Stimulated activated CD4-positive, alpha-beta T cell treated with anti-CD3 and anti-CD28 coated beads, Interleukin-15, amount 100 ng/mL, for 1 hour (primary cell): Measurements from ENCODE around the gene ASCC3.

ENCODE experiments used
- DNase-seq, 2 donors: peaks; one replicate each; pipeline ENCODE4 v3.0.0-alpha.2; 2020; ENCODE audit warnings: low read depth in 1 of 2, low spot score in 1 of 2

ASCC3 gene

DNA sequence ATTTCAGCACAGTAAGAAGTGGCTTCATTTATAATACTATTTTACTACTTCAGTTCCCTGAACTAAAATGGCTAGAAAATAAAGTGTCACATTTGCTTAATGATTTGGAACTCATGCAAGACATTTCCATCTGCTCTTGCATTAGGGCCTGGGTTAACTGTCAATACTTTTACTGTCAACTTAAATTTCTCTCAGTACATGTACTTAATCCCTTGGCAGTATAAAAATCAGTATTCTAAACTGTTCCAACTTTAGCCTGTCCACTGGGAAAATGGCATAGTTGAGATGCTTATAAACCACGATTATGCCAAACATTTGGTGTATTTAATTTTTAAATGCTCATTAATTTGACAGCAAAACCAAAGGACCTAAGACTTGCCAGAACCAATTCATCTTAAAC is 154.5 kb downstream of the ASCC3 start:
- no peak for DNase-seq

DNA sequence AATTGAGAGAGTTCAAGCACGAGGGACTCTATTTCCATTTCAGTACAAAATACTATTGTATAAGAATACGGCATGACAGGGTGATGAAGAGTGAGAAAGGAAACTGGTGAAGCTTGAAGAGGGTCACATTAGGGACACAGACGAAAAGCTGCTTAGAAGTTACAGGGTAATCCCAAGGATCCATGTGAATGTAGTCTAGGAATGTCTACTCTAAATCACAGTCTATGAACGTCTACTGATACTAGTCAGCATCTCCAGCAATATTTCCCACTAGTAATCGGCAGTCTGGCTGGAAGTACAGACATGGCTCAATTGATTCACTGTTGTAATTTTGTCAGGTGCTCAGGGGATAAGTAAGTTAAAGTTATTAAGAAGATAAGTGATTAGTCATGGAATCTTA is 156.4 kb downstream of the ASCC3 start:
- DNase-seq, result no peak

GRCh38 chr6:100724222-100724621 is 156.9 kb downstream of the ASCC3 start:
- DNase-seq, result no peak

- no peak for DNase-seq
Measured at GRCh38 chr6:100721256-100721655, 159.9 kb downstream of the ASCC3 start.

DNA sequence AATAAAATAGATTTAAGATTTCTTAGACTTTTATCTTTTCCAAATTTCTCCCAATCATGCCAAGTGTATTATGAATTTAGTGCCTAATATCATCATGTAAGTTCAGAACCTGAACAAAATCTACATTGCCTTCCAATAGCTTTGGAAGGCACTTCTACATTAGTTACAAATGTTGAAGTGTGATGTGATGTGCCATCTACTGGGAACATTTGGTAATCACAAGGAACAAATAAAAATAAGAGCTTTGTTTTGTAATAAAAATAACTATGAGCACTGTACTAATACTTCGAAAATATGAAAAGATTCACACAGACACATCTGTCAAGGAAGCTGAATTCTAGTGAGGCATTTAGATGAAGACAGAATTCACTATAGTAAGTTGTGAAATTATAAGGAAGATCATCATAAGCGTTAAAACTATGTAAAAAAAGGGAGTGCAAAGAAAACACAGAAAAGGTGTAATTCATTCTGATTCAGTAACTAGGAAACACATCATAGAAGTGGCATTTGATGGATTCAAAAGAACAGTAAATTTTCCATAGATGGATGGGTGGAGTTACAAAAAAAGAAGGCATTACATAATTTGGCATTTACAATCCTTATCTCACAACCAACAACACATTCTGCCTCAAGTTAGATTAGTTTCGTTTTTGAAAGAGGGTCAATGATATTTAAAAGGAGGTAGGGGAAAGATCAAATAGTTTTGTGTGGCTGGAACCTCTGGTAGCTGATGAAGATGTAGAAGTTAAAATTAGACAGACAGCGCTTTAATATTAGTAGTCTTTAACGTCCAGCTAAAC is 161.0 kb downstream of the ASCC3 start:
- DNase-seq, result no peak

DNA sequence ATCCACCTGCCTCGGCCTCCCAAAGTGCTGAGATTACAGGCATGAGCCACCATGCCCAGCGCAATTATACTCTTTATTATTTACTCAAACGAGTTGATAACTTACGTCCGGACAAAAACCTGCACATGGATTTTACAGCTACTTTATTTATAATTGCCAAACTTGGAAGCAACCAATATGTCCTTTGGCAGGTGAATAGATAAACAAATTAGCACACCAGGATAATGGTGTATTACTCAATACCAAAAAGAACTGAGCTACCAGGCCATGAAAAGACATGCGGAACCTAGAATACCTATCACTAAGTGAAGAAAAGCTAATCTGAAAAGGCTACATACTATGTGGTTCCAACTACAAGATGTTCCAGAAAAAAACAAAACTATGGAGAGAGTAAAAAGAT is 168.1 kb downstream of the ASCC3 start:
- no peak for DNase-seq

- no peak for DNase-seq
Measured at GRCh38 chr6:100706491-100706890, 174.6 kb downstream of the ASCC3 start.

DNA sequence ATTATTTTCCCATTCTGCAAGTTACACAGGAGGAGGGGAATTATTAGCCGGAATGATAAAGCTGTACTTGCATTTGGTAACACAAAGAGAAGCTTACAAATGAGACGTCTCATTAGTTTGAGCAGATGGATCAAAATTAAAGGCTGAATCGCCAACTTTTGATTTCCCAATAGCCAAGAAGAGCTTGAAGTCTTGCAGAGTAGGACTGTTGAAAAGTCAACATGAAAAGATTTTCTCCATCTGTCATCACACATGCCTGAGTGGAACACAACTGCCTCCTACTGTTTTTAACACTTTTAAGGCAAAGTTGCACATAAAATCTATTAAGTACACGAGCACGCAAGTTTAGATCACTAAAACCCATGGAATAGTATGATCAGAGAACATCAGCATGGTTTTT is 176.2 kb downstream of the ASCC3 start:
- no peak for DNase-seq

GRCh38 chr6:100701728-100702127 is 179.4 kb downstream of the ASCC3 start:
- no peak for DNase-seq

DNA sequence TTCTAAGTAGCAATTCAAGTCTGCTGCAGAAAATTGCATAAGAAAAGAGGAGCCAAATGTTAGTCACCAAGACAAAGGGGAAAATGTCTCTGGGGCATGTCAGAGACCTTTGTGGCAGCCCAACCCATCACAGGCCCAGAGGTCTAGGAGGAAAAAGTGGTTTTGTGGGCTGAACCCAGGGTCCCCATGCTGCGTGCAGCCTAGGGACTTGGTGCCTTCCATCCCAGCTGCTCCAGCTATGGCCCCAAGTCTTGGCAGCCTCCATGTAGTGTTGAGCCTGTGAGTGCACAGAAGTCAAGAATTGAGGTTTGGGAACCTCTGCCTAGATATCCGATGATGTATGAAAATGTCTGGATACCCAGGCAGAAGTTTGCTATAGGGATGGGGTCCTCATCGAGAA is 181.1 kb downstream of the ASCC3 start:
- DNase-seq, result no peak

GRCh38 chr6:100695445-100695844 is 185.7 kb downstream of the ASCC3 start:
- no peak for DNase-seq

- no peak for DNase-seq
Measured at GRCh38 chr6:100693249-100693927, 187.7 kb downstream of the ASCC3 start.

- DNase-seq, result no peak
Measured at GRCh38 chr6:100691972-100692371, 189.2 kb downstream of the ASCC3 start.

GRCh38 chr6:100686216-100686615 is 194.9 kb downstream of the ASCC3 start:
- no peak for DNase-seq

- no peak for DNase-seq
Measured at GRCh38 chr6:100685747-100686146, 195.4 kb downstream of the ASCC3 start.

GRCh38 chr6:100680163-100680562 is 201.0 kb downstream of the ASCC3 start:
- DNase-seq, result no peak

DNA sequence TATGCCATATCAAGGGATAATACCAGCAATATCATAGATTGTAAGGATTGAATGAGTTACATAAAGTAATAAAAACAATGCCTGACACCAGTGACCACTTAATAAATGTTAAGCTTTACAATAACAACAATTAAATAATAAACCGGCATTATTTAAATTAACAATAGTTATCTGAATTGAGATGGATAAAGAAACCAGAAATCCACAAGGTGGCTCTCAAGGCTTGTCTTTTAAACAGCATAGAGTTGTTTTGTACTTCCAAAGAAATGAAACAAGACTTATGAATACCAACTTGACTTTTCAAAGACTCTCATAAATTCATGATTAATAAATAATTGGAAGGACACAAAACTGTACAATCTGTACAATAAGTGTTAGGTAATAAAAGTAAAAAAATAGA is 203.1 kb downstream of the ASCC3 start:
- DNase-seq, result no peak

GRCh38 chr6:100677240-100677639 is 203.9 kb downstream of the ASCC3 start:
- no peak for DNase-seq

- DNase-seq, result no peak
Measured at GRCh38 chr6:100673641-100674040, 207.5 kb downstream of the ASCC3 start.

GRCh38 chr6:100671740-100672139 is 209.4 kb downstream of the ASCC3 start:
- no peak for DNase-seq

DNA sequence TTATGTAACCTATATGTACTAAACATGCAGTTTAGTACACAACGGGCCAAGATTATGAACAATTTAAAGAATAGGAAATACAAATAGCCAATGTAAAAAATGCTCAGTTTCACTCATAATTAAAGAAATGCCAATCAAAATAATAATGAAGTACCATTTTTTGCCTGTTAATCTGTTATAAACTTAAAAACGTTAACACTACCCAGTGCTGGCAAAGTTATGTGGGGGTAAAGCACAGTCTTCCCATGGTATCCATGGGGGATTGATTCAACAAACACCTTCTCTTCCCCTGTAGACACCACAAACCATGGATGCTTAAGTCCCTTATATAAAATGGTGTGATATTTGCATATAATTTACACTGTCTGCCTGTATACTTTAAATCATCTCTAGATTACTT is 211.1 kb downstream of the ASCC3 start:
- no peak for DNase-seq

DNA sequence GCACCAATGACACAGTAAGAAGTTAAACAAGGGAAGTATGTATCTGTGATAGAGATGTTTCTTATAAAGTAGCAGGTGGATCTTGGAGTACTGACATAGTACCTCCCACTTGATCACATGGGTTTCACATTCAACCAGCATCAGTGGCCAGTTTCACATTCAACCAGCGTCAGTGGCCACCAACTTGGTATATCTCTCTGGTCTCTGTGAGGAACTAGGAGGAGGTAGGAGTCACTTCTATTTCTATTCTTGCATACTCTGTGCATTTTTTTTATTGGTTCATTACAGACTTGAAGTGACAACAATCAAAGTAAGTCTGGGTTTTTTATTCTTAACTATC is 216.1 kb downstream of the ASCC3 start:
- DNase-seq, result no peak
